ENCODE measurements around the gene NUDT17. TPM values are rescaled to one million over a fixed set of nuclear protein-coding genes. Genes with fewer than 3 reads are reported as not detected.

Gene NUDT17
- total and polyA plus RNA-seq, 9 of the 15 experiments (the other 6 are each of a cell fraction or from before 2014, with no cell fraction given): 2.1 to 10.0 (median 6.1) TPM

- TF ChIP-seq FOXP4 (CRISPR knock-in tag; IDR thresholded peaks at IDR 0.05; ENCODE audit: borderline replicate concordance) (no peak), ZNF561 (CRISPR knock-in tag; conservative IDR thresholded peaks at IDR 0.05) (no peak), KLF10 (CRISPR knock-in tag; IDR thresholded peaks at IDR 0.05) (no peak), SRSF7 (optimal IDR thresholded peaks at IDR 0.05; ENCODE audit: low read depth, low read length) (no peak), PRMT5 (CRISPR knock-in tag; IDR thresholded peaks at IDR 0.05) (no peak), ARID1B (IDR thresholded peaks at IDR 0.05) (no peak; the same call in 1 of the 2 replicates), SRSF9 (IDR thresholded peaks at IDR 0.05; ENCODE audit: borderline replicate concordance, low read depth, low read length) (no peak), CBFA2T3 (IDR thresholded peaks at IDR 0.05) (no peak), JUNB (CRISPR knock-in tag; conservative IDR thresholded peaks at IDR 0.05) (no peak), NR2F6 (CRISPR knock-in tag; IDR thresholded peaks at IDR 0.05) (no peak), ZKSCAN3 (CRISPR knock-in tag; IDR thresholded peaks at IDR 0.05) (no peak), NR2C2 (CRISPR knock-in tag; IDR thresholded peaks at IDR 0.05) (no peak), NR2C2 (tag; IDR thresholded peaks at IDR 0.05) (no peak), CTCF (IDR thresholded peaks at IDR 0.05 in 2 of 3, conservative IDR thresholded peaks at IDR 0.05 in 1 of 3; ENCODE audit: insufficient read depth in 2 of 3, low read depth in 1 of 3, low read length in 3 of 3) (peak in 1 of 3 experiments; percentile 9; a peak in 1 of 6 replicates), SNRNP70 (optimal IDR thresholded peaks at IDR 0.05; ENCODE audit: low read depth, low read length) (no peak), PREB (CRISPR knock-in tag; IDR thresholded peaks at IDR 0.05) (no peak), HMGN3 (IDR thresholded peaks at IDR 0.05; ENCODE audit: borderline replicate concordance, extremely low read depth, insufficient read length, low read depth, low read length) (peak; percentile 86), EP400 (IDR thresholded peaks at IDR 0.05) (no peak), ZNF24 (IDR thresholded peaks at IDR 0.05) (peak; percentile 59; the same call in 1 of the 2 replicates), ZNF551 (CRISPR knock-in tag; IDR thresholded peaks at IDR 0.05) (no peak), OTX1 (CRISPR knock-in tag; IDR thresholded peaks at IDR 0.05) (no peak), CREM (IDR thresholded peaks at IDR 0.05; ENCODE audit: low read depth) (no peak)
- TF ChIP-seq, protein P1, sequence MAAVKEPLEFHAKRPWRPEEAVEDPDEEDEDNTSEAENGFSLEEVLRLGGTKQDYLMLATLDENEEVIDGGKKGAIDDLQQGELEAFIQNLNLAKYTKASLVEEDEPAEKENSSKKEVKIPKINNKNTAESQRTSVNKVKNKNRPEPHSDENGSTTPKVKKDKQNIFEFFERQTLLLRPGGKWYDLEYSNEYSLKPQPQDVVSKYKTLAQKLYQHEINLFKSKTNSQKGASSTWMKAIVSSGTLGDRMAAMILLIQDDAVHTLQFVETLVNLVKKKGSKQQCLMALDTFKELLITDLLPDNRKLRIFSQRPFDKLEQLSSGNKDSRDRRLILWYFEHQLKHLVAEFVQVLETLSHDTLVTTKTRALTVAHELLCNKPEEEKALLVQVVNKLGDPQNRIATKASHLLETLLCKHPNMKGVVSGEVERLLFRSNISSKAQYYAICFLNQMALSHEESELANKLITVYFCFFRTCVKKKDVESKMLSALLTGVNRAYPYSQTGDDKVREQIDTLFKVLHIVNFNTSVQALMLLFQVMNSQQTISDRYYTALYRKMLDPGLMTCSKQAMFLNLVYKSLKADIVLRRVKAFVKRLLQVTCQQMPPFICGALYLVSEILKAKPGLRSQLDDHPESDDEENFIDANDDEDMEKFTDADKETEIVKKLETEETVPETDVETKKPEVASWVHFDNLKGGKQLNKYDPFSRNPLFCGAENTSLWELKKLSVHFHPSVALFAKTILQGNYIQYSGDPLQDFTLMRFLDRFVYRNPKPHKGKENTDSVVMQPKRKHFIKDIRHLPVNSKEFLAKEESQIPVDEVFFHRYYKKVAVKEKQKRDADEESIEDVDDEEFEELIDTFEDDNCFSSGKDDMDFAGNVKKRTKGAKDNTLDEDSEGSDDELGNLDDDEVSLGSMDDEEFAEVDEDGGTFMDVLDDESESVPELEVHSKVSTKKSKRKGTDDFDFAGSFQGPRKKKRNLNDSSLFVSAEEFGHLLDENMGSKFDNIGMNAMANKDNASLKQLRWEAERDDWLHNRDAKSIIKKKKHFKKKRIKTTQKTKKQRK (IDR thresholded peaks at IDR 0.05; ENCODE audit: borderline replicate concordance, low read depth, low read length): no peak
Observed at GRCh38 chr1:145859491-145860023, 14.1 kb downstream of the NUDT17 start (continued).
